GM15510 (cell line): ENCODE measurements around the gene TLE4.

Experiments
- POLR2A ChIP-seq: IDR thresholded peaks from 3 replicates; pipeline ENCODE4 v1.6.1; 2011; ENCODE audit warnings: borderline replicate concordance; ENCODE audit not compliant: insufficient read length; ENCODE audit errors: extremely low read depth

TLE4 gene

DNA sequence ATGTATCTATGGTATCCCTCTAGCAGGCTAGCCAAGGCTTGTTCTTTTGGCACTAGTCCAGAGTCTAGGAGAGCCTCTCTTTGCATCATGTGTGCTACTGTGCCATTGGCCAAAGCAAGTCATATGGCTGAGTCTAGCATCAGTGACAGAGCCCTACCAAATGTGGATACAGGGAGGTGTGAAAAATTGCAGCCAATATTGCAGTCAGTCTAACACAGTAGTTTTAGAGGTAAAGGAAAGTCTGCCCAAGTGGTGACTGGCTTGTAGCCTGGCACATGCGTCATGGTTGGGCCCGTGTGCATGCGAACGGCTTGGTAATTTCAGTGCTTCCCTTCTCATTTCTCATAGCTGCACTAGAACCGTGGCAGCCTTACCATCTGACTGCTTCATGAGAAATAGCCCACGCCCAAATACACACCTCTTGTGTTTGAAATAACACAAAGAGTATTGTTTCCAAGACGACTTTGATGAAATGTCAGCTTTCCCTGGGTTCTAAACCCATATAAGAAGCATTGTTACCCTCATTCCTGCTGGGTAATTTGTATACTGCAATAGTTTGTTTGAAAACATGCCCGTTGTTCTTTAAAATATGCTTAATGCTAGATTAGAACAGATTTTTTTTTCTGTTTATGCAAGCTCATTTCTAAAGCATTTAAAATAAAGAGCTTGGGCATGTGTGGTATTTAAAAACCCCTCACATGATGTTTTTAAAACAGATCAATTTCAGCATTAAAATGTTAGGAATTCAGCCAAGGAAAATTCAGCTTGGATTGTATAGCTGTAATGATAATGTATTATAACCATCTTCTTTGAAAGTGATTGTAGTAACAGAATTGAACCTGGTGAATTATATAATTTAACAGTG lies 113.2 kb downstream of the TLE4 start:
- no peak for TF ChIP-seq POLR2A

GRCh38 chr9:79685577-79685976 lies 113.8 kb downstream of the TLE4 start:
- no peak for TF ChIP-seq POLR2A

GRCh38 chr9:79686381-79687130 lies 114.8 kb downstream of the TLE4 start:
- no peak for TF ChIP-seq POLR2A

DNA sequence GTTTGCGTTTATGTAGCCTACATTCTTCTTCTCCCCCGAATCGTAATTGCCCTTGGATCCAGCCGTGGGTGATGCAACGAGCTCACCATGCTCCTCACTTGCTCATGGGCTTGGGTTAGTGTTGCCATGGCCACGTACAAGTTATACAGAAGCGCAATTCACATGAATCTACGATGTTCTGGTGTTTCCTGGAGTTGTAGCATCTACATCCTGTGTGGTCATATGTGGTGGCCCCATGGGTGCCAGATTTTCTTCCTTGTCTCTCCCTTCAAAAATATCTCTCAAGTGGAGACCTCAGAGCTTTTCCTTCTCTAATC lies 115.3 kb downstream of the TLE4 start:
- TF ChIP-seq POLR2A = no peak

DNA sequence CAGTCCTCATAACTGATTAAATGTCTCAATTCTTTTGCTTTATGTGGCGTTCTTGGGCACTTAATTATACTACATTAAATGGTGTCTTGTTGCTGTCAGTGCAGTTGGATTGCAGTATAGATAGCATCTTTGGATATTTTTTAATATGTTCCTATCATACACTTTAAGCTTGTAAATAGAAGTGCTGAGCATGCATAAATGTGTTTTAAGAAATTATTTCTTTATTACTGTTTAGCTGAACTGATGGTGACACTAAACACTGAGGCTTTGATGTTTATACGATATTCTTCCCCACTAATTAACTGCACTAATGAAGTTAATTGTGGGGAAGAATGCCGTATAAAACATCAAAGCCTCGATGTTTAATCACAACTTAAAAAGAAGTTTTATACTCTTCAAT lies 116.6 kb downstream of the TLE4 start:
- no peak for TF ChIP-seq POLR2A

DNA sequence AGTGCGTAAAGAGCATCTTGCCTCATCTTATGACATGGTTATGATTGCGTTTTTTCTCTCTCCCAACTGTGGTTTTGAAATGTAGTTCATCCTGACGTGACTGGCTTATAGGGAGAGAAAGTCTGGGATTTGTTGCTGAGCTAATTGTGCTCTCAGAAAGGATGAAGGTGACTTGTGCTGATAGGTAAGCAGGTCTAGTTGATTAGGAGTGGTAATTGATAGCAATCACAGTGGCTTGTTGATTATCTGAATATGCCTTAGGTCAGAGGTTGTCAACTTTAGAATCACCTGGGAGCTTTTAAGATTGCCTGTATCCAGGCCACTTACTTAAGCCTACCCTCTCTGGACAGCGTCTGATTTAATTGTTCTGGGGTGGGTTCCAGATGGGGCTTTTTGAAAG lies 117.8 kb downstream of the TLE4 start:
- TF ChIP-seq POLR2A = no peak

DNA sequence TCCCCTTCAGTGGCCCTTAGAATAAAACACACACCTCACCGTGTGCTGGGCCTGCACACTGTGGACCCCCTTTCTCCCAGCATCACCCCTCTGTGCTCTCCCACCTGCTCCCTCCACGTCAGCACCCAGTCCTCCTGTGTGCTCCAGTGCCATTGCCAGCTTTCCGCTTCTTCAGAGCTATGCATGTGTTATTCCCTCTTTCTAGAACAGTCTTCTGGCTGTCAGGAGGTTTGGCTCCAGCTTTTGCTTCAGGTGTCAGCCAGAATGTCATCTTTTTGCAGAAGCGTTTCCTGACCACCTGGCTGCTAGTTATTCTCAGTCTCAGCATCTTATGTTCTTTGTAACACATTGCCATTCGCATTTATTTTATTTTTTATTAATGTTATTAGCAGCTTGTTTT lies 119.7 kb downstream of the TLE4 start:
- no peak for TF ChIP-seq POLR2A

DNA sequence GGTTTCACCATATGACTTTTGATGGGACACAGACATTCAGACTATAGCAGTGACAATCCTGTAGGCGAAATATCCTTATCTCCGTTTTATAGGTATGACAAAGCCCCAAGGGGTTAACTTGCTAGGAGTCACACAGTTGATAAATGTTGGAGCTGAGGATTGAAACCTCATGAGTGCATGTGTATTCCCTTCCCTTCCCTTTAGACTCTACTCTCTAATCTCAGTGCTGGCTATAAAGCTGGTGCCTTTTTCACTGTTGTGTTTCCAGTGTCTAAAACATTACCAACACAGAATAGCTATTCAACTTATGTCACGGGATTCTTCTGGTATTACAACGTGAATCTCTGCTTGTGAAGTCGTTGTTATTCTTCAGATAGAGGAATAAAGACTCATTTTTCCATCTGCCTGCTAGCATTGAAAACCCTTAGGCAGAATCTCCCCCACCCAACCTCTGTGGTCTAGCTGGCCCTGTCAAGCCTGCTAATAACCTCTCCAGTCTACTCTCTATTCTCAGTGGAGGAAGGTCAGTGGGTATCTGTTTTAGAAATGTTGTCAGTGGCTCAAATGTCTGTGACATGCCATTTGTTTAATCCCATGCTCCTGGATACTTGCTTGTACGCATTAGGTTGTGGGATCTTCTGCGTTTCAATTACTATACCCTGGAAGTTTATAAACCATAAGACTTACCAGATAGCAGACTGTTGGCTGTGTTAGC lies 121.2 kb downstream of the TLE4 start:
- no peak for TF ChIP-seq POLR2A

DNA sequence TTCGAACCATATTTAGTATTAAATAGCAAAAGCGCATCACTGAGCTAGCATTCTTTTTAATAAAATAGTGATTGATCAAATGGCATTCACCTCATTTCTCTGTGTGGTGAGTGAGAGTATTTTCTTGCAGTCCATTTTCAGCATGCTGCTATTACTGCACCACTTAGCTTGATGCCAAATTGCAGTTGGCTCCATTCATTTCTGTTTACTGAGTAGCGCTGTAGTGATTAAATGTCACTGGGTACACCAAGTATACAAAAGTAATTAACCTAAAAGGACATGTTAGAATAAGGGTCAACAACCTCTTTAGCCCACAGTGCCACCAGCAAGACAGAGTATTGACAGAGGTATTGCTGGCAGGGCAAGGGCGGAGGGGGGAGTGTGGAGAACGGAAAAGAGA lies 122.0 kb downstream of the TLE4 start:
- TF ChIP-seq POLR2A = no peak

DNA sequence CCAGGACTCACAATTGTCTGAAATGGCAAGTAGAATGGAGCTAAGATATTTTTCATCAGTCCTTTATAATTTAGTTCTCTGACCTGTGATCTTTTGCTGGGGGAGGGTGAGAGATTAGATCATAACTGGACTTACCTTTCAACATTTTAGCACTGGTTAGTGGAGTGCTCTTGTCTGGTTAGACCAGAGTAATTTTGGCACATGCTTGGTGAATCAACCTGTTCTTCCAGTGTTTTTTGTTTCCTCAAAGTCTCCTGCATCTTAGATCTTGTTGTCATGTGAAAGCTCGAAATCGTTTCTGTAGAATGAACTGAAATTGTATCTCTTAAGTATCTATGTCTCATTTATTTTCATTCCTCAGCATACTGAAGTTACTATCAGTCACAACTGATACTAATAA lies 122.4 kb downstream of the TLE4 start:
- no peak for TF ChIP-seq POLR2A

DNA sequence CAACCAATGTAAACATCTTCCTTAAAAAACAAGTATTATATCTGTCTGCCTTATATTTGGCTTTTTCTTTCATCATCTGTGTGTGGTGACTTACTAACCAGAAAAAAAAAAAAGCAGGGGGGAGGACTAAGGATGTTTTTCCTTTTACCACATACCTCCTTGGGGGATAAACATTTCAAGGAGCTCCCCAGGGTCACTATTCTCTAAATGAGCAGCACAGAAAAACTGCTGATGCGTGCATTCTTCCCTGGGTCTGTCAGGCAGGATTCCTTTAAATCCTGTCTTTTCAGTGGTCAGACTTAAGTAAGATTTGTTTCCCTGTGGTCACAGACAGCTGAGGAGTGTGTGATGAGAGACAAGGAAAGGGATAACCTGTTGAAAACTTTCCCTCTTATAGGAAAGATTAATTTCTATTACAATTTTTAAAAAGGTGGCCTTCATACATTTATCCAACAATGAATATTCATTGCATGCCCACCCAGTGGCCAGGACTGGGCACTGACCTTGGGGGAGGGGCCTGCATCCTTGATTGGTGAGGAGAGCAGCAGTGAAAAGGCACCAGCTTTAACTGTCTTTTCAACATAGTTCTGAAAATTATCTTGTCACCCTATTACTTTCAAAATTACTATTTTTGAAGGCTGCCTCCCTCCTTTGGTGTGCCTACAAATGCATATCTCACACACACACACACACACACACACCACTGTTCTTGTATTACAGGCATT lies 123.1 kb downstream of the TLE4 start:
- no peak for TF ChIP-seq POLR2A

- no peak for TF ChIP-seq POLR2A
These were observed 123.9 kb downstream of the TLE4 start for GRCh38 chr9:79695531-79696175.

DNA sequence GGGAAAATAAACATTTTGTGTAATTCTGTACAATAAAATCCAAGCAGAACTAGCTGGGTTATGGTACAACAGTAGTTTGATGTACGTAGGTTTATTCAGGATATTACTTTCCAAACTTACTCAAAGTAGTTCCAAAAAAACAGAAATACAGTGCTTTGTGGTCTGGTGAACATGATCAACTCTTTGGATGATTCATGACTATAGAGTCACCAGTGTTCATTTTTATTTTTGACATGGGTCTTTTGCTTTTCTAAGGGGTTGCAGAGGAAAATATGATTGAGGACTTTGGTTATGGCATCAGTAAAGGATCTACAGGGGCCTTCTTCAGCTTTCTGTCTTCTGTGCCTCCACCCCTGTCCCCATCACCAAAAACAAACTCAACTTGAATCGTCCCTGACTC lies 127.2 kb downstream of the TLE4 start:
- TF ChIP-seq POLR2A = no peak

DNA sequence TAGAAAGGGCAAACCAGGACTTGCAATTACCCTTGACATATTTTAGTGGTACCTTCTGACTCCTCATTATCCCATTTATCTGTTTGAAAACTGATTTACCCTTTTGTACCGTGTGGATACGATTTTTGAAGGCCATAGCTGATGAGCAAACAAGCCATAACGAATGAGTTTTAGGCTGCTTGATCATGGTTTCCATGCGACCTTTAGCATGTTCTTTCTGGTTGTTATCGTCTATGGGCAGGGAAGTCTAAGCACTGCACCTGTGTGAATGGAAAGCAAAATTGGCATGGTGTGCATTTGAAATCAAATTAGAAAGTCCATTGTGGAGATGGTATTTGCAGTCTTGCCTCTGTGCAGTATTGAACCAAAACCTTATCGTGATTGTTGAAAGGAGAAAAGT lies 127.7 kb downstream of the TLE4 start:
- no peak for TF ChIP-seq POLR2A
